Breast epithelium (tissue), 3 donors: Measurements from ENCODE around the gene DNM3.

Experiments used
- CTCF ChIP-seq, 3 donors: fragments of 450-650 bp; IDR thresholded peaks; one replicate each; pipeline ENCODE4 v1.5.1; 2016 to 2017; ENCODE audit warnings: antibody characterized with exemption in 3 of 3, mild to moderate bottlenecking in 3 of 3, moderate library complexity in 3 of 3
- POLR2A ChIP-seq: fragments of 450-650 bp; IDR thresholded peaks from one replicate; pipeline ENCODE4 v1.6.1; 2016; ENCODE audit warnings: antibody characterized with exemption, mild to moderate bottlenecking, moderate library complexity
- POLR2AphosphoS5 ChIP-seq, 3 donors: sonication (generic); formaldehyde crosslinking; IDR thresholded peaks; one replicate each; pipeline ENCODE4 v1.6.1; 2017; ENCODE audit warnings: antibody characterized with exemption in 3 of 3

- TF ChIP-seq CTCF (IDR thresholded peaks at IDR 0.05) (no peak), POLR2AphosphoS5 (IDR thresholded peaks at IDR 0.05) (no peak), POLR2A (no peak)
These were observed 11.0 kb downstream of the DNM3 start for GRCh38 chr1:171852272-171852671.
